A549 (cell line): Measurements from ENCODE around the gene MOV10L1.

ENCODE experiments used
- BCL3 ChIP-seq: fragments of >200 bp; sonication (Bioruptor Twin); formaldehyde crosslinking; IDR thresholded peaks from 3 replicates; pipeline ENCODE4 v1.6.1; 2016
- CHD2 ChIP-seq: fragments of 150-350 bp; IDR thresholded peaks from 2 replicates; pipeline ENCODE4 v1.6.1; 2014; ENCODE audit warnings: low read length; ENCODE audit not compliant: partially characterized antibody
- CTCF ChIP-seq: fragments of >200 bp; sonication (Bioruptor Twin); formaldehyde crosslinking; IDR thresholded peaks from 3 replicates; pipeline ENCODE4 v1.5.1; 2016
- EP300 ChIP-seq, 2 experiments: fragments of >200 bp; sonication (Bioruptor Twin); formaldehyde crosslinking; IDR thresholded peaks; 2 replicates in 1 of 2; 3 replicates in 1 of 2; pipeline ENCODE4 v1.6.1; 2016 to 2017
- GATA3 ChIP-seq: IDR thresholded peaks from 2 replicates; pipeline ENCODE4 v1.6.1; 2012; ENCODE audit warnings: borderline replicate concordance
- HOXB5 ChIP-seq: fragments of 250-450 bp; sonication (Bioruptor Pico); IDR thresholded peaks from 2 replicates; pipeline ENCODE4 v1.5.0; 2020; ENCODE audit warnings: mild to moderate bottlenecking, moderate library complexity
- KDM1A ChIP-seq: fragments of 200-600 bp; sonication (generic); IDR thresholded peaks from 2 replicates; pipeline ENCODE4 v1.6.1; 2016; ENCODE audit warnings: low read depth, mild to moderate bottlenecking
- KDM5A ChIP-seq: fragments of 200-600 bp; sonication (generic); IDR thresholded peaks from 2 replicates; pipeline ENCODE4 v1.6.1; 2016; ENCODE audit warnings: antibody characterized with exemption, mild to moderate bottlenecking
- MAFK ChIP-seq: fragments of 450-650 bp; IDR thresholded peaks from 2 replicates; pipeline ENCODE4 v1.6.1; 2014; ENCODE audit not compliant: partially characterized antibody
- POLR2A ChIP-seq: IDR thresholded peaks from 2 replicates; pipeline ENCODE4 v1.6.1; 2012; ENCODE audit warnings: mild to moderate bottlenecking, low read length
- POLR2AphosphoS2 ChIP-seq: conservative IDR thresholded peaks from 2 replicates; pipeline ENCODE4 v1.6.1; 2012; ENCODE audit warnings: low read length, improper control_type of control experiment, inconsistent platforms
- SMC3 ChIP-seq: fragments of >200 bp; sonication (Bioruptor Twin); formaldehyde crosslinking; IDR thresholded peaks from 3 replicates; pipeline ENCODE4 v1.6.1; 2018; ENCODE audit warnings: inconsistent platforms
- USF2 ChIP-seq: fragments of 450-650 bp; IDR thresholded peaks from 2 replicates; pipeline ENCODE4 v1.6.1; 2014; ENCODE audit warnings: antibody characterized with exemption
- ZFP36 ChIP-seq: fragments of 450-650 bp; IDR thresholded peaks from 2 replicates; pipeline ENCODE4 v1.6.1; 2014; ENCODE audit warnings: borderline replicate concordance; ENCODE audit not compliant: partially characterized antibody

GRCh38 chr22:50129121-50129736 lies 39.4 kb downstream of the MOV10L1 start:
- no peak for TF ChIP-seq KDM1A
- no peak for TF ChIP-seq EP300 (IDR thresholded peaks at IDR 0.05)
- no peak for TF ChIP-seq CTCF
- no peak for TF ChIP-seq POLR2A
- TF ChIP-seq POLR2AphosphoS2, result no peak
- no peak for TF ChIP-seq USF2
- no peak for TF ChIP-seq GATA3
- no peak for TF ChIP-seq ZFP36
- no peak for TF ChIP-seq CHD2
- TF ChIP-seq MAFK, result no peak
- no peak for TF ChIP-seq KDM5A
- no peak for TF ChIP-seq HOXB5 (CRISPR knock-in tag)
- no peak for TF ChIP-seq BCL3
- no peak for TF ChIP-seq SMC3
